Measurements from ENCODE around the gene ZNF438. TPM values are rescaled to one million over a fixed set of nuclear protein-coding genes. Genes with fewer than 3 reads are reported as not detected.

Gene ZNF438
- 3.0 TPM for polyA plus RNA-seq (2012; ENCODE audit: insufficient read length, low read depth)

GRCh38 chr10:31031558-31032257 lies at the start of gene ZNF438:
TSS of gene ZNF438 (minus strand) at chr10:31031865. CDS start at chr10:30877034, 154,831 bp downstream.
- TF ChIP-seq FOXP2 (optimal IDR thresholded peaks at IDR 0.05; ENCODE audit: borderline replicate concordance, extremely low read depth, extremely low read length, insufficient read depth), result peak; percentile 74
- no peak; a peak in 1 of 4 replicates for TF ChIP-seq REST (IDR thresholded peaks at IDR 0.05; ENCODE audit: insufficient read depth in 1 of 2, low read depth in 2 of 2, low read length in 2 of 2)
- TF ChIP-seq POLR2AphosphoS5 (IDR thresholded peaks at IDR 0.05; ENCODE audit: low read depth, low read length), result peak; percentile 84; the same call in 1 of the 2 replicates
- TF ChIP-seq SIN3A (IDR thresholded peaks at IDR 0.05; ENCODE audit: borderline replicate concordance, insufficient read depth, low read length), result 0 out of 2 replicates have a peak, but pooled peaks have one; percentile 17

GRCh38 chr10:31076610-31076988 lies 44.9 kb upstream of the ZNF438 start:
- TF ChIP-seq TAF1 (IDR thresholded peaks at IDR 0.05; ENCODE audit: borderline replicate concordance, insufficient read depth, low read length) (no peak), FOXP2 (optimal IDR thresholded peaks at IDR 0.05; ENCODE audit: borderline replicate concordance, extremely low read depth, extremely low read length, insufficient read depth) (no peak), REST (IDR thresholded peaks at IDR 0.05; ENCODE audit: insufficient read depth in 1 of 2, low read depth in 2 of 2, low read length in 2 of 2) (no peak), SIN3A (IDR thresholded peaks at IDR 0.05; ENCODE audit: borderline replicate concordance, insufficient read depth, low read length) (no peak), POLR2AphosphoS5 (IDR thresholded peaks at IDR 0.05; ENCODE audit: low read depth, low read length) (no peak)

GRCh38 chr10:31075881-31076609 lies 44.4 kb upstream of the ZNF438 start:
- TF ChIP-seq TAF1 (IDR thresholded peaks at IDR 0.05; ENCODE audit: borderline replicate concordance, insufficient read depth, low read length) (no peak), FOXP2 (optimal IDR thresholded peaks at IDR 0.05; ENCODE audit: borderline replicate concordance, extremely low read depth, extremely low read length, insufficient read depth) (no peak), REST (IDR thresholded peaks at IDR 0.05; ENCODE audit: insufficient read depth in 1 of 2, low read depth in 2 of 2, low read length in 2 of 2) (no peak), POLR2AphosphoS5 (IDR thresholded peaks at IDR 0.05; ENCODE audit: low read depth, low read length) (no peak), SIN3A (IDR thresholded peaks at IDR 0.05; ENCODE audit: borderline replicate concordance, insufficient read depth, low read length) (no peak)

- TF ChIP-seq POLR2AphosphoS5 (IDR thresholded peaks at IDR 0.05; ENCODE audit: low read depth, low read length), result no peak
- TF ChIP-seq TAF1 (IDR thresholded peaks at IDR 0.05; ENCODE audit: borderline replicate concordance, insufficient read depth, low read length), result no peak
- TF ChIP-seq FOXP2 (optimal IDR thresholded peaks at IDR 0.05; ENCODE audit: borderline replicate concordance, extremely low read depth, extremely low read length, insufficient read depth), result no peak
- TF ChIP-seq SIN3A (IDR thresholded peaks at IDR 0.05; ENCODE audit: borderline replicate concordance, insufficient read depth, low read length), result no peak
- TF ChIP-seq REST (IDR thresholded peaks at IDR 0.05; ENCODE audit: insufficient read depth in 1 of 2, low read depth in 2 of 2, low read length in 2 of 2), result no peak
Measured at GRCh38 chr10:31075434-31075833, 43.8 kb upstream of the ZNF438 start.
